Rectal smooth muscle tissue (tissue), 1 donor: Measurements from ENCODE around the gene RAI2.
"Not testable (repeated sequence)": the region's sequence is repeated elsewhere in the genome, so short reads cannot be mapped to it uniquely, and the experiment has no call there.

ENCODE experiments used
- H3K27ac ChIP-seq: one replicate; pipeline ENCODE4 v1.7.0; 2013; ENCODE audit warnings: low read depth, low read length, inconsistent platforms
- H3K27me3 ChIP-seq: one replicate; pipeline ENCODE4 v1.7.0; 2013; ENCODE audit warnings: low read length; ENCODE audit not compliant: control insufficient read depth, insufficient read depth
- H3K36me3 ChIP-seq: one replicate; pipeline ENCODE4 v1.7.0; 2013; ENCODE audit warnings: low read length; ENCODE audit not compliant: control insufficient read depth, insufficient read depth
- H3K4me1 ChIP-seq: one replicate; pipeline ENCODE4 v1.7.0; 2013; ENCODE audit warnings: low read length; ENCODE audit not compliant: control insufficient read depth, insufficient read depth
- H3K4me3 ChIP-seq: one replicate; pipeline ENCODE4 v1.7.0; 2013; ENCODE audit warnings: low read length
- H3K9ac ChIP-seq: one replicate; pipeline ENCODE4 v1.7.0; 2013; ENCODE audit warnings: low read length

RAI2 gene

DNA sequence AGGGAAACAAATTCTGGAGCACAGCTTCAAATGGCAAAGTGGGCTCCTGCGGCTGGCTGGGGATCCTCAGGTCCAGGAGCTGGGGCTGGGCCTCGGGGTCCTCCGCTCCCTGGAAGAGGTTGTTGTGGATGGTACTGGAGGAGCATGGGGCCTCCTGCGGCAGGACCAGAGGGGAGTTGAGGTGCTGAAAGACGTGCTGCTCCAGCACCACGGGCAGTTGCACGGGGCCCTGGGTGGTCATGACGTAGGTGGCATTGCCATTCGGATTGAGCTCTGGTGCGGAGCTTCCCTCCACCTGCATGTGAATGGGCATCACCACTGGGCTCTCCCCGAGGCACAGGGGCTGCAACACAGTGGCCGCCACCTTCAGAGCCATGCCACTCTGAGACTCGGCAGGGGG is 59.7 kb downstream of the RAI2 start:
- no peak overlapping the region for H3K4me3 ChIP-seq
- H3K27ac ChIP-seq, result no peak overlapping the region
- H3K27me3 ChIP-seq, result no peaks in the 10 kb centered on the region
- H3K9ac ChIP-seq, result no peak overlapping the region
- no peaks in the 10 kb centered on the region for H3K4me1 ChIP-seq
- no peaks in the 10 kb centered on the region for H3K36me3 ChIP-seq

DNA sequence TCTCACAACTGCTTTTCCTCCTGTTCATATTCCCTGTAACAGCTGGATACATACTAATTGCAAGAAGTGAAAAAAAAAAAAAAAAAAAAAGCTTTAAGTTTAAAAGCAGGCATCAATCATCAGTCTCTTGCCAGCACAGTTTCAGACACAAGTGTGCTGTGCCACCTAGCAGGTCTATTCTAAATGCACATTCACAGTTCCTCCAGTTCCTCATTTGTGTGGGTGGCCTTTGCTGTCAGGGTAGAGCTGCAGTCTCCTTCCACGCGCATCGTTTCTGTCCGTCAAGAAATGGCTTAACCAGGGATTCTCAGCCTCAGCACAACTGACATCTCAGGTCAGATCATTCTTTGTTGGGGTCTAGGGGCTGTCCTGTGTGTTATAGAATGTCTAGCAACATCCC is 62.2 kb downstream of the RAI2 start:
- Histone ChIP-seq H3K27me3 (no peaks in the 10 kb centered on the region), H3K36me3 (no peaks in the 10 kb centered on the region)

GRCh38 chrX:17792826-17793225 is 68.3 kb downstream of the RAI2 start:
- Histone ChIP-seq H3K4me1 (peaks cover 2% of the 10 kb centered on the region), H3K36me3 (no peaks in the 10 kb centered on the region), H3K9ac (no peak overlapping the region), H3K4me3 (no peak overlapping the region), H3K27ac (no peak overlapping the region), H3K27me3 (no peaks in the 10 kb centered on the region)

More for the DNA sequence above, 62.2 kb downstream of the RAI2 start:
- H3K4me3 ChIP-seq, result no peak overlapping the region
- H3K27ac ChIP-seq, result no peak overlapping the region
- no peaks in the 10 kb centered on the region for H3K4me1 ChIP-seq
- no peak overlapping the region for H3K9ac ChIP-seq

DNA sequence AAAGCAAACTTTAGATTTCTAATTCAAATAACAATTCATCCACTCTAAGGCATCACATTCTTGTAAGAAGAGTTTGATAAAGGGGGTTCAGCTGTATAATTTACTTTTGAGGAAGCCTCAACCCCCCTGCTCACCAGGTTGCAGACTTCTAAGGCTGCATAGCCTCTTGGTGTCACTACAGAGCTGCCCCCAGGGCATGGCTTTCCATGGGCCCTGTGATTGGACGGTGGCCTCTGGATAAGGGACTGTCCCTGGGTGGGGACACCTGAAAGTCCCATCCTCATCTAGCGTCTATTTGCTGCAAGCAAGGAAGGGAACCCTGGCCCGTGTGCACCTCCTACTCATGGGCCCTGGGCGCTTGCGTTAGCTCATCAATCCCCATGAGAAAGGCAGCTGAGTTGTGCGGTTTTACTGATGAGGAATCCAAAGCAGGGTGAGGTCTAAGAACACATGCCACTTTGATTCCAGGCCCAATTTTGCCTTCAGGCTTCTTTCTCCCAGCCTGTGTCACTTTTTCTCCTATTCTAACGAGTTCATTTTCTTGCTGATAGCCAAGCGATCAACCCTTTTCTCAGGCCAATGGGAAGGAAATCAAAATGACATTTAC is 72.0 kb downstream of the RAI2 start:
- Histone ChIP-seq H3K36me3 (no peaks in the 10 kb centered on the region), H3K27ac (no peak overlapping the region), H3K4me3 (no peak overlapping the region), H3K27me3 (no peaks in the 10 kb centered on the region), H3K9ac (no peak overlapping the region), H3K4me1 (peaks cover 2% of the 10 kb centered on the region)

- Histone ChIP-seq H3K27ac (no peak overlapping the region), H3K9ac (no peak overlapping the region), H3K4me1 (peaks cover 2% of the 10 kb centered on the region), H3K4me3 (no peak overlapping the region), H3K27me3 (no peaks in the 10 kb centered on the region), H3K36me3 (no peaks in the 10 kb centered on the region)
Observed at GRCh38 chrX:17788439-17788838, 72.7 kb downstream of the RAI2 start.

DNA sequence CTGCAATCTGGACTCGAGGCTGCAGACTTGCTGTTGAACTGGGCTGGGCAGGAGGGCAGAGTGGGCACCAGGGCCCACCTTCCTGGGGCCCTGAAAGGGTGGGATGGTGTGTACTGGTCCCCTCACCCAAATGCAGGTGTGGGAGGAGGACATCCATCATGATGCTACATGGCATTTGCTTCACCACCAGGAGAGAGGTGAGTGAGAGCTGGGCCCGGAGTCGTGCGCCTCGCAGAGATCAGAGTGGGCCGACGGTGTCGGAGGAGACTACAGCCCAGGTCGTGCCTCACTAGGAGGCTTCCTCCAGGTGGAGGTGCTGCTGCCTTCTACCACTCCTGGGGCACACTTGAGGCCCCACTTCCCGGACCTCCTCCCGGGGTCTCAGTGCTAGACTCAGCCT is 73.5 kb downstream of the RAI2 start:
- Histone ChIP-seq H3K9ac (no peak overlapping the region), H3K36me3 (no peaks in the 10 kb centered on the region), H3K27me3 (no peaks in the 10 kb centered on the region), H3K4me1 (peaks cover 2% of the 10 kb centered on the region), H3K27ac (no peak overlapping the region), H3K4me3 (no peak overlapping the region)

GRCh38 chrX:17786554-17787347 is 74.3 kb downstream of the RAI2 start:
- not testable (repeated sequence) for H3K4me3 ChIP-seq, H3K36me3 ChIP-seq, H3K27me3 ChIP-seq, H3K27ac ChIP-seq, H3K4me1 ChIP-seq, H3K9ac ChIP-seq

GRCh38 chrX:17779434-17779833 is 81.7 kb downstream of the RAI2 start:
- Histone ChIP-seq H3K27ac (no peak overlapping the region), H3K27me3 (no peaks in the 10 kb centered on the region), H3K9ac (no peak overlapping the region), H3K4me1 (no peaks in the 10 kb centered on the region), H3K36me3 (no peaks in the 10 kb centered on the region), H3K4me3 (no peak overlapping the region)

- no peak overlapping the region for H3K4me3 ChIP-seq
- H3K27ac ChIP-seq, result no peak overlapping the region
Observed at GRCh38 chrX:17778997-17779396, 82.1 kb downstream of the RAI2 start.

GRCh38 chrX:17774053-17774452 is 87.0 kb downstream of the RAI2 start:
- H3K9ac ChIP-seq, result no peak overlapping the region
- H3K4me1 ChIP-seq, result no peaks in the 10 kb centered on the region
- no peaks in the 10 kb centered on the region for H3K36me3 ChIP-seq
- no peak overlapping the region for H3K4me3 ChIP-seq
- no peak overlapping the region for H3K27ac ChIP-seq
- no peaks in the 10 kb centered on the region for H3K27me3 ChIP-seq

More at GRCh38 chrX:17778997-17779396, 82.1 kb downstream of the RAI2 start:
- Histone ChIP-seq H3K4me1 (no peaks in the 10 kb centered on the region), H3K27me3 (no peaks in the 10 kb centered on the region), H3K36me3 (no peaks in the 10 kb centered on the region), H3K9ac (no peak overlapping the region)

DNA sequence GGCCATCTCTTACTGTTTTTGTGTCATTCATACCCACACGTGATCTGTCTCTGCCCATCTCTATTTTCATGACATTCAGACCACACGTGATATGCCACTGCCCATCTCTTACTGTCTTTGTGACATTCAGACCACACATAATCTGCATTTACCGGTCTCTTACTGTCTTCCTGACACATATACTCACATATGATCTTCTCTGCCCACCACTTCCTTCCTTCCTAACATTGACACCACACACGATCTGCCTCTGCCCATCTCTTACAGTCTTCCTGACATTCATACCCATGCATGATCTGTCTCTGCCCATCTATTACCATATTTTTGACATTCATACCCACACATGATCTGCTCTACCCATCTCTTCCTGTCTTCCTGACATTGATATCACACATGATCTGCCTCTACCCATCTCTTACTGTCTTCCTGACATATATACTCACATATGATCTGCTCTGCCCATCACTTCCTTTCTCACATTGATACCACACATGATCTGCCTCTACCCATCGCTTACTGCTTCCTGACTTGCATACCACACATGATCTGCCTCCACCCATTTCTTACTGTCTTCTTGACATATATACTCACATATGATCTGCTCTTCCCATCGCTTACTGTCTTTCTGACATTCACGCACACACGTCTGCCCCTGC is 87.7 kb downstream of the RAI2 start:
- Histone ChIP-seq H3K27me3 (no peaks in the 10 kb centered on the region), H3K4me1 (no peaks in the 10 kb centered on the region), H3K36me3 (no peaks in the 10 kb centered on the region)

DNA sequence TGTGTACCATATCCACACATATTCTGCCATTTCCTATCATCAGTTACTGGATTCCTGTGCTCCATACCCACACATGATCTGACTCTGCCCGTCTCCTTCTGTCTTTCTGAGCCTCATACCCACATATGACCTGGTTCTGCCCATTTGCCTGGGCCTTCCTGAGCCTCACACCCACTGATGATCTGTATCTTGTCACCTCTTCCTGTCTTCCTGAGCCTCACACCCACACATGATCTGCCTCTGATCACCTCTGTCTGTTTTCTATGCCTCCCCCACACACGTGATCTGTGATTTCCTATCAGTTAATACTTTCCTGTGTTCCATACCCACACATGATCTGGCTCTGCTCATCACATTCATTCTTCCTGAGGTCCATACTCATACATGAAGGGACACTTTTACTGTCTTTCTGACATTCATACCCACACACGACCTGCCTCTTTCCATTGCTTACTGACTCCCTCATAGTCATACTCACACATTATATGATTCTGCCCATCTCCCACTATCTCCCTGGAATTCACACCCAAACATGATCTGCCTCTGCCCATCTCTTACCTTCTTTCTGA is 91.3 kb downstream of the RAI2 start:
- H3K4me3 ChIP-seq, result no peak overlapping the region
- no peaks in the 10 kb centered on the region for H3K36me3 ChIP-seq
- H3K9ac ChIP-seq, result no peak overlapping the region
- H3K4me1 ChIP-seq, result no peaks in the 10 kb centered on the region
- H3K27ac ChIP-seq, result no peak overlapping the region
- H3K27me3 ChIP-seq, result no peaks in the 10 kb centered on the region

More for the DNA sequence above, 87.7 kb downstream of the RAI2 start:
- Histone ChIP-seq H3K27ac (no peak overlapping the region), H3K9ac (no peak overlapping the region), H3K4me3 (no peak overlapping the region)
